Naive thymus-derived CD8-positive, alpha-beta T cell (primary cell): ENCODE measurements around the gene LHX5. TPM values are rescaled to one million over a fixed set of nuclear protein-coding genes. Genes with fewer than 3 reads are reported as not detected.

Experiments used
- ATAC-seq, 2 donors: fragments of 150-1000 bp; cut with Tn5 transposase in 1 of 2; sonication (Bioruptor Pico), chemical (Tn5 transposase) in 1 of 2; 1 replicate in 1 of 2; 2 replicates in 1 of 2; pipeline ENCODE4 v1.10.0; 2021; ENCODE audit warnings: mild to moderate bottlenecking in 2 of 2, moderate library complexity in 2 of 2
- POLR2A ChIA-PET: fragments of 350-600 bp; sonication (Branson Sonifier 250); formaldehyde crosslinking; loops from one replicate; lab custom pipeline; 2021; ENCODE audit warnings: antibody characterized with exemption; lab: Charles Lee
- DNase-seq, 10 donors: peaks; one replicate each; pipeline versions ENCODE4 v3.0.0 to v3.0.0-alpha.2; 2020 to 2022
- H3K27ac Mint-ChIP-seq, 10 donors: one replicate each; pipeline ENCODE4 v1.8.0; 2020 to 2022; ENCODE audit warnings: mild to moderate bottlenecking in 10 of 10, mixed read lengths in 10 of 10, moderate library complexity in 4 of 10, inconsistent platforms in 1 of 10
- H3K27me3 Mint-ChIP-seq, 5 donors: one replicate each; pipeline ENCODE4 v1.8.0; 2021 to 2022; ENCODE audit warnings: mixed read lengths in 5 of 5
- H3K36me3 Mint-ChIP-seq, 3 donors: one replicate each; pipeline ENCODE4 v1.8.0; 2020 to 2022; ENCODE audit warnings: mixed read lengths in 3 of 3, mild to moderate bottlenecking in 2 of 3, inconsistent platforms in 1 of 3
- H3K4me1 Mint-ChIP-seq, 4 donors: one replicate each; pipeline ENCODE4 v1.8.0; 2021 to 2022; ENCODE audit warnings: mixed read lengths in 4 of 4
- H3K4me3 Mint-ChIP-seq, 10 donors: one replicate each; pipeline ENCODE4 v1.8.0; 2020 to 2022; ENCODE audit warnings: mild to moderate bottlenecking in 10 of 10, mixed read lengths in 10 of 10, moderate library complexity in 6 of 10, inconsistent platforms in 1 of 10
- H3K9me3 Mint-ChIP-seq, 9 donors: one replicate each; pipeline ENCODE4 v1.8.0; 2020 to 2022; ENCODE audit warnings: mixed read lengths in 9 of 9, mild to moderate bottlenecking in 3 of 9, inconsistent platforms in 1 of 9, moderate library complexity in 1 of 9
- polyA plus RNA-seq, 3 donors: library from polyadenylated mRNA; unstranded; fragments of 300-500 nt; fragmentation: Illumina TruSeq; gene quantifications; one replicate each; pipeline ENCODE4 v1.2.3, GENCODE V29; 2021
- total RNA-seq, 8 experiments: library from RNA in 2 of 8; stranded (reverse) in 2 of 8; gene quantifications; one replicate each; pipeline ENCODE4 v1.2.3 and lab custom pipeline; 2021 to 2026

LHX5 gene
- total and polyA plus RNA-seq, 5 experiments from 2014 or later, result not detected

GRCh38 chr12:113462117-113462774 is 9.4 kb downstream of the LHX5 start:
- peak overlapping the region; percentile 73 to 92 (median 87) for H3K4me3 Mint-ChIP-seq
- peak; percentile 68 to 79 for ATAC-seq
- POLR2A ChIA-PET, result no interaction called here
- H3K27ac Mint-ChIP-seq, result peak overlapping the region in 2 of 10 donors; percentile 14 to 61
- peaks cover 31 to 95% (median 61%) of the 10 kb centered on the region in 5 donors for H3K27me3 Mint-ChIP-seq
- peaks cover 15 to 31% (median 27%) of the 10 kb centered on the region in 4 donors for H3K4me1 Mint-ChIP-seq
- peaks cover 0 to 7% (median 0%) of the 10 kb centered on the region in 3 donors for H3K36me3 Mint-ChIP-seq
- peak; percentile 33 to 78 (median 57) for DNase-seq
- H3K9me3 Mint-ChIP-seq, result peaks cover 0 to 7% (median 0%) of the 10 kb centered on the region in 9 donors

- POLR2A ChIA-PET, result no interaction called here
- Mint-ChIP-seq H3K9me3 (peaks cover 0 to 7% (median 0%) of the 10 kb centered on the region in 9 donors), H3K4me1 (peaks cover 11 to 28% (median 24%) of the 10 kb centered on the region in 4 donors), H3K36me3 (peaks cover 0 to 7% (median 0%) of the 10 kb centered on the region in 3 donors), H3K27ac (no peak overlapping the region), H3K4me3 (peak overlapping the region in 8 of 10 donors; percentile 7 to 83 (median 36)), H3K27me3 (peaks cover 33 to 95% (median 64%) of the 10 kb centered on the region in 5 donors)
- ATAC-seq (no peak), DNase-seq (no peak)
Observed at GRCh38 chr12:113461666-113462065, 10.0 kb downstream of the LHX5 start.

- POLR2A ChIA-PET, result no interaction called here
- H3K36me3 Mint-ChIP-seq, result peaks cover 0 to 7% (median 0%) of the 10 kb centered on the region in 3 donors
- H3K4me3 Mint-ChIP-seq, result no peak overlapping the region
- peaks cover 11 to 21% (median 19%) of the 10 kb centered on the region in 4 donors for H3K4me1 Mint-ChIP-seq
- H3K27ac Mint-ChIP-seq, result no peak overlapping the region
- H3K9me3 Mint-ChIP-seq, result peaks cover 0 to 7% (median 0%) of the 10 kb centered on the region in 9 donors
- ATAC-seq (no peak), DNase-seq (no peak)
- H3K27me3 Mint-ChIP-seq, result peaks cover 30 to 92% (median 57%) of the 10 kb centered on the region in 5 donors
Observed at GRCh38 chr12:113459981-113460380, 11.7 kb downstream of the LHX5 start.

GRCh38 chr12:113457710-113458109 is 14.0 kb downstream of the LHX5 start:
- peaks cover 24 to 69% (median 44%) of the 10 kb centered on the region in 5 donors for H3K27me3 Mint-ChIP-seq
- POLR2A ChIA-PET, result interaction anchor here (0.8 kb wide), 1 partner anchor 584 kb away, joined by 3 read pairs; no protein-coding TSS in a partner anchor
- peaks cover 0 to 5% (median 0%) of the 10 kb centered on the region in 9 donors for H3K9me3 Mint-ChIP-seq
- H3K27ac Mint-ChIP-seq, result no peak overlapping the region
- ATAC-seq (no peak), DNase-seq (no peak)
- H3K4me1 Mint-ChIP-seq, result peaks cover 2 to 6% (median 4%) of the 10 kb centered on the region in 4 donors
- no peak overlapping the region for H3K4me3 Mint-ChIP-seq
- peaks cover 0 to 3% (median 0%) of the 10 kb centered on the region in 3 donors for H3K36me3 Mint-ChIP-seq

- peaks cover 0 to 3% (median 0%) of the 10 kb centered on the region in 4 donors for H3K4me1 Mint-ChIP-seq
- DNase-seq (no peak), ATAC-seq (no peak)
- H3K9me3 Mint-ChIP-seq, result peaks cover 0 to 2% (median 0%) of the 10 kb centered on the region in 9 donors
- POLR2A ChIA-PET, result interaction anchor here (0.8 kb wide), 1 partner anchor 584 kb away, joined by 3 read pairs; no protein-coding TSS in a partner anchor
- H3K36me3 Mint-ChIP-seq, result no peaks in the 10 kb centered on the region
- no peak overlapping the region for H3K27ac Mint-ChIP-seq
- peaks cover 21 to 64% (median 41%) of the 10 kb centered on the region in 5 donors for H3K27me3 Mint-ChIP-seq
- no peak overlapping the region for H3K4me3 Mint-ChIP-seq
Observed at GRCh38 chr12:113457185-113457584, 14.5 kb downstream of the LHX5 start.

- Mint-ChIP-seq H3K27ac (no peak overlapping the region), H3K4me3 (no peak overlapping the region), H3K4me1 (peaks cover 0 to 2% (median 0%) of the 10 kb centered on the region in 4 donors), H3K9me3 (no peaks in the 10 kb centered on the region), H3K27me3 (peaks cover 21 to 59% (median 38%) of the 10 kb centered on the region in 5 donors), H3K36me3 (no peaks in the 10 kb centered on the region)
- ATAC-seq (no peak), DNase-seq (no peak)
- POLR2A ChIA-PET, result no interaction called here
Observed at GRCh38 chr12:113456761-113457160, 14.9 kb downstream of the LHX5 start.

- no peak for DNase-seq
- peaks cover 21 to 54% (median 33%) of the 10 kb centered on the region in 5 donors for H3K27me3 Mint-ChIP-seq
- no peak overlapping the region for H3K4me3 Mint-ChIP-seq
- no peak for ATAC-seq
- no peak overlapping the region for H3K27ac Mint-ChIP-seq
- H3K4me1 Mint-ChIP-seq, result no peaks in the 10 kb centered on the region
- no peaks in the 10 kb centered on the region for H3K9me3 Mint-ChIP-seq
- POLR2A ChIA-PET, result no interaction called here
- H3K36me3 Mint-ChIP-seq, result no peaks in the 10 kb centered on the region
Observed at GRCh38 chr12:113456199-113456598, 15.5 kb downstream of the LHX5 start.

- no peaks in the 10 kb centered on the region for H3K9me3 Mint-ChIP-seq
- POLR2A ChIA-PET, result no interaction called here
- ATAC-seq (no peak), DNase-seq (no peak)
- no peaks in the 10 kb centered on the region for H3K4me1 Mint-ChIP-seq
- H3K36me3 Mint-ChIP-seq, result no peaks in the 10 kb centered on the region
- no peak overlapping the region for H3K27ac Mint-ChIP-seq
- H3K4me3 Mint-ChIP-seq, result no peak overlapping the region
- H3K27me3 Mint-ChIP-seq, result peaks cover 12 to 34% (median 21%) of the 10 kb centered on the region in 5 donors
Observed at GRCh38 chr12:113453330-113453729, 18.3 kb downstream of the LHX5 start.

GRCh38 chr12:113452458-113452857 is 19.2 kb downstream of the LHX5 start:
- Mint-ChIP-seq H3K4me1 (no peaks in the 10 kb centered on the region), H3K4me3 (no peak overlapping the region), H3K9me3 (no peaks in the 10 kb centered on the region), H3K27me3 (peaks cover 12 to 34% (median 22%) of the 10 kb centered on the region in 5 donors), H3K36me3 (no peaks in the 10 kb centered on the region), H3K27ac (no peak overlapping the region)
- no peak for DNase-seq
- no peak for ATAC-seq
- POLR2A ChIA-PET, result no interaction called here

- no peak overlapping the region for H3K27ac Mint-ChIP-seq
- H3K4me1 Mint-ChIP-seq, result peaks cover 0 to 4% (median 0%) of the 10 kb centered on the region in 4 donors
- peaks cover 0 to 8% (median 0%) of the 10 kb centered on the region in 3 donors for H3K36me3 Mint-ChIP-seq
- ATAC-seq (no peak), DNase-seq (no peak)
- H3K9me3 Mint-ChIP-seq, result peaks cover 0 to 15% (median 2%) of the 10 kb centered on the region in 9 donors
- POLR2A ChIA-PET, result no interaction called here
- no peak overlapping the region for H3K4me3 Mint-ChIP-seq
- H3K27me3 Mint-ChIP-seq, result peaks cover 12 to 44% (median 29%) of the 10 kb centered on the region in 5 donors
Observed at GRCh38 chr12:113449839-113450238, 21.8 kb downstream of the LHX5 start.

- Mint-ChIP-seq H3K27ac (no peak overlapping the region), H3K36me3 (peaks cover 0 to 8% (median 0%) of the 10 kb centered on the region in 3 donors), H3K27me3 (peaks cover 12 to 47% (median 30%) of the 10 kb centered on the region in 5 donors), H3K4me1 (peaks cover 0 to 4% (median 0%) of the 10 kb centered on the region in 4 donors), H3K9me3 (peaks cover 0 to 16% (median 2%) of the 10 kb centered on the region in 9 donors), H3K4me3 (no peak overlapping the region)
- ATAC-seq (no peak), DNase-seq (no peak)
- POLR2A ChIA-PET, result no interaction called here
Observed at GRCh38 chr12:113449299-113449698, 22.4 kb downstream of the LHX5 start.

GRCh38 chr12:113448873-113449272 is 22.8 kb downstream of the LHX5 start:
- Mint-ChIP-seq H3K9me3 (peaks cover 0 to 16% (median 2%) of the 10 kb centered on the region in 9 donors), H3K4me3 (no peak overlapping the region), H3K27ac (no peak overlapping the region), H3K4me1 (peaks cover 0 to 4% (median 0%) of the 10 kb centered on the region in 4 donors), H3K36me3 (peaks cover 0 to 8% (median 0%) of the 10 kb centered on the region in 3 donors), H3K27me3 (peaks cover 10 to 47% (median 29%) of the 10 kb centered on the region in 5 donors)
- no peak for DNase-seq
- ATAC-seq, result no peak
- POLR2A ChIA-PET, result no interaction called here

- no peak for ATAC-seq
- Mint-ChIP-seq H3K4me3 (no peak overlapping the region), H3K27ac (no peak overlapping the region), H3K9me3 (peaks cover 0 to 16% (median 2%) of the 10 kb centered on the region in 9 donors), H3K4me1 (peaks cover 0 to 4% (median 0%) of the 10 kb centered on the region in 4 donors), H3K27me3 (peaks cover 13 to 57% (median 32%) of the 10 kb centered on the region in 5 donors), H3K36me3 (peaks cover 0 to 8% (median 0%) of the 10 kb centered on the region in 3 donors)
- POLR2A ChIA-PET, result no interaction called here
- no peak for DNase-seq
Observed at GRCh38 chr12:113445544-113446171, 26.0 kb downstream of the LHX5 start.
